A549 (cell line): Measurements from ENCODE around the gene IFITM1. TPM values are rescaled to one million over a fixed set of nuclear protein-coding genes. Genes with fewer than 3 reads are reported as not detected.

ENCODE experiments used
- ATAC-seq, 2 experiments: fragments of 200-7000 bp in 1 of 2; fragments of >200 bp in 1 of 2; cut with Nextera tagmentation in 1 of 2; cut with Tn5 transposase in 1 of 2; 3 replicates each; pipeline versions ENCODE4 v1.8.0 to v1.9.1; 2018 to 2020; ENCODE audit warnings: mild to moderate bottlenecking in 1 of 2, moderate library complexity in 1 of 2
- CTCF ChIA-PET: fragments of 300-600 bp; sonication (Branson Sonifier 250); formaldehyde crosslinking; extraction: SDS; loops from one replicate; lab custom pipeline; 2021; ENCODE audit warnings: antibody characterized with exemption, inconsistent platforms; lab: Yijun Ruan, JAX
- POLR2A ChIA-PET: fragments of 350-600 bp; formaldehyde crosslinking; extraction: SDS; loops from one replicate; lab custom pipeline; 2021; ENCODE audit warnings: antibody characterized with exemption, inconsistent platforms; lab: Yijun Ruan, JAX
- DNase-seq, 2 experiments: peaks; one replicate each; pipeline versions ENCODE4 v3.0.0 to v3.0.0-alpha.2; 2011 to 2016; ENCODE audit warnings: low read depth in 1 of 2, low spot score in 1 of 2
- FAIRE-seq: peaks from 2 replicates; lab custom pipeline; 2011; peaks lifted over from hg19 to GRCh38; lab: Jason Lieb, UNC
- H3K27ac ChIP-seq, 2 experiments: fragments of >200 bp; sonication (Bioruptor Twin); formaldehyde crosslinking; 3 replicates each; pipeline ENCODE4 v1.5.1; 2016 to 2017
- H3K4me1 ChIP-seq: fragments of >200 bp; sonication (Bioruptor Twin); formaldehyde crosslinking; 3 replicates; pipeline ENCODE4 v1.6.1; 2016
- H3K4me2 ChIP-seq: fragments of >200 bp; sonication (Bioruptor Twin); formaldehyde crosslinking; 3 replicates; pipeline ENCODE4 v1.6.1; 2016
- H3K4me3 ChIP-seq: fragments of >200 bp; sonication (Bioruptor Twin); formaldehyde crosslinking; 3 replicates; pipeline ENCODE4 v1.5.1; 2016
- H3K9me3 ChIP-seq: fragments of >200 bp; sonication (Bioruptor Twin); formaldehyde crosslinking; 3 replicates; pipeline ENCODE4 v1.6.1; 2016
- BHLHE40 ChIP-seq: IDR thresholded peaks from 2 replicates; pipeline ENCODE4 v1.6.1; 2012; ENCODE audit warnings: low read depth, low read length, inconsistent platforms
- CEBPB ChIP-seq, 2 experiments: fragments of >200 bp in 1 of 2; sonication (Bioruptor Twin) in 1 of 2; formaldehyde crosslinking in 1 of 2; IDR thresholded peaks; 2 replicates each; pipeline ENCODE4 v1.6.1; 2012 to 2016
- CHD2 ChIP-seq: fragments of 150-350 bp; IDR thresholded peaks from 2 replicates; pipeline ENCODE4 v1.6.1; 2014; ENCODE audit warnings: low read length; ENCODE audit not compliant: partially characterized antibody
- CHD4 ChIP-seq: fragments of 200-600 bp; sonication (generic); IDR thresholded peaks from 2 replicates; pipeline ENCODE4 v1.6.1; 2016; ENCODE audit warnings: antibody characterized with exemption, mild to moderate bottlenecking, borderline replicate concordance
- CTCF ChIP-seq: fragments of >200 bp; sonication (Bioruptor Twin); formaldehyde crosslinking; IDR thresholded peaks from 3 replicates; pipeline ENCODE4 v1.5.1; 2016
- E2F6 ChIP-seq: IDR thresholded peaks from 2 replicates; pipeline ENCODE4 v1.6.1; 2012; ENCODE audit warnings: low read depth, borderline replicate concordance
- EHF ChIP-seq: fragments of 250-450 bp; sonication (Bioruptor Pico); IDR thresholded peaks from 2 replicates; pipeline ENCODE4 v1.5.0; 2020; ENCODE audit warnings: mild to moderate bottlenecking
- EHMT2 ChIP-seq: fragments of 200-600 bp; sonication (generic); IDR thresholded peaks from 2 replicates; pipeline ENCODE4 v1.6.1; 2016; ENCODE audit warnings: antibody characterized with exemption, low read depth, mild to moderate bottlenecking, moderate library complexity
- EP300 ChIP-seq, 2 experiments: fragments of >200 bp; sonication (Bioruptor Twin); formaldehyde crosslinking; IDR thresholded peaks; 2 replicates in 1 of 2; 3 replicates in 1 of 2; pipeline ENCODE4 v1.6.1; 2016 to 2017
- ESRRA ChIP-seq: fragments of 150-350 bp; IDR thresholded peaks from 2 replicates; pipeline ENCODE4 v1.6.1; 2014; ENCODE audit warnings: mild to moderate bottlenecking, low read length, borderline replicate concordance
- FOSB ChIP-seq: fragments of 250-450 bp; sonication (Bioruptor Pico); IDR thresholded peaks from 2 replicates; pipeline ENCODE4 v1.5.0; 2020; ENCODE audit warnings: mild to moderate bottlenecking, moderate library complexity
- FOSL2 ChIP-seq, 2 experiments: fragments of 450-650 bp in 1 of 2; fragments of >200 bp in 1 of 2; sonication (Bioruptor Twin) in 1 of 2; formaldehyde crosslinking; IDR thresholded peaks; 2 replicates each; pipeline versions ENCODE4 v1.5.0 to v1.6.1; 2016 to 2020; ENCODE audit warnings: mild to moderate bottlenecking in 1 of 2, moderate library complexity in 1 of 2
- HEYL ChIP-seq: fragments of 250-450 bp; sonication (Bioruptor Pico); IDR thresholded peaks from 2 replicates; pipeline ENCODE4 v1.8.0; 2021; ENCODE audit warnings: mild to moderate bottlenecking, moderate library complexity
- HOXB13 ChIP-seq: fragments of 250-450 bp; sonication (Bioruptor Pico); IDR thresholded peaks from 2 replicates; pipeline ENCODE4 v1.5.0; 2020; ENCODE audit warnings: low read depth, mild to moderate bottlenecking, moderate library complexity
- JUN ChIP-seq, 2 experiments: fragments of >200 bp; sonication (Bioruptor Twin); formaldehyde crosslinking; IDR thresholded peaks; 2 replicates in 1 of 2; 3 replicates in 1 of 2; pipeline ENCODE4 v1.6.1; 2016 to 2017
- KDM5A ChIP-seq: fragments of 200-600 bp; sonication (generic); IDR thresholded peaks from 2 replicates; pipeline ENCODE4 v1.6.1; 2016; ENCODE audit warnings: antibody characterized with exemption, mild to moderate bottlenecking
- MAX ChIP-seq: IDR thresholded peaks from 2 replicates; pipeline ENCODE4 v1.6.1; 2012
- MYC ChIP-seq: IDR thresholded peaks from 2 replicates; pipeline ENCODE4 v1.6.1; 2012; ENCODE audit warnings: mild to moderate bottlenecking, inconsistent platforms, low read length, improper control_type of control experiment, borderline replicate concordance
- NFE2L2 ChIP-seq: fragments of 150-350 bp; conservative IDR thresholded peaks from 2 replicates; pipeline ENCODE4 v1.6.1; 2014; ENCODE audit warnings: low read length
- POLR2A ChIP-seq: IDR thresholded peaks from 2 replicates; pipeline ENCODE4 v1.6.1; 2012; ENCODE audit warnings: mild to moderate bottlenecking, low read length
- POLR2AphosphoS2 ChIP-seq: conservative IDR thresholded peaks from 2 replicates; pipeline ENCODE4 v1.6.1; 2012; ENCODE audit warnings: low read length, improper control_type of control experiment, inconsistent platforms
- RCOR1 ChIP-seq: fragments of 150-350 bp; IDR thresholded peaks from 2 replicates; pipeline ENCODE4 v1.6.1; 2014; ENCODE audit warnings: antibody characterized with exemption, low read length, low read depth
- SMC3 ChIP-seq: fragments of >200 bp; sonication (Bioruptor Twin); formaldehyde crosslinking; IDR thresholded peaks from 3 replicates; pipeline ENCODE4 v1.6.1; 2018; ENCODE audit warnings: inconsistent platforms
- TFCP2L1 ChIP-seq: fragments of 250-450 bp; sonication (Bioruptor Pico); IDR thresholded peaks from 2 replicates; pipeline ENCODE4 v1.5.0; 2021; ENCODE audit warnings: mild to moderate bottlenecking
- TP53 ChIP-seq: fragments of 250-450 bp; sonication (Bioruptor Pico); IDR thresholded peaks from 2 replicates; pipeline ENCODE4 v1.5.0; 2021; ENCODE audit warnings: mild to moderate bottlenecking, moderate library complexity
- ZC3H11A ChIP-seq: fragments of 450-650 bp; IDR thresholded peaks from 2 replicates; pipeline ENCODE4 v1.6.1; 2014; ENCODE audit warnings: antibody characterized with exemption, mild to moderate bottlenecking
- WGBS: methylation state at CpG from one replicate; pipeline ENCODE4 v1.1.6; 2017; ENCODE audit errors: missing lambda C conversion rate; 5-methylcytosine and 5-hydroxymethylcytosine counted together
- polyA plus RNA-seq, 4 experiments: library from polyadenylated mRNA; depleted of rRNA in 3 of 4; stranded (reverse); fragments of >200 nt; fragmentation: RNase III in 1 of 4; extraction: RNeasy Plus Mini Kit Qiagen cat#74134 plus additional on column Dnase treatment in 1 of 4; gene quantifications; 2 replicates in 3 of 4; 3 replicates in 1 of 4; pipeline ENCODE4 v1.2.3, GENCODE V29; 2011 to 2017
- TF ChIP-seq, protein P1 (sequence below): fragments of 450-650 bp; IDR thresholded peaks from 2 replicates; pipeline ENCODE4 v1.6.1; 2014; ENCODE audit warnings: antibody characterized with exemption

The IFITM1 gene
- polyA plus RNA-seq, 2 of the 4 experiments (the other 2 are of a cell fraction), result 0.14 to 1.7 TPM

- TF ChIP-seq EP300 (IDR thresholded peaks at IDR 0.05), result no peak
- TF ChIP-seq ESRRA, result no peak
- TF ChIP-seq TFCP2L1, result no peak
- no peak for TF ChIP-seq CHD2
- TF ChIP-seq, all 56 proteins: peak for 0
Measured at GRCh38 chr11:283405-284104, 30.3 kb upstream of the IFITM1 start (continued).

GRCh38 chr11:284105-285020 is 29.5 kb upstream of the IFITM1 start:
- CTCF ChIA-PET, result interaction anchor here (0.7 to 0.8 kb wide), 3 partner anchors 10 to 32 kb away, joined by 3 to 5 read pairs (median 3); no protein-coding TSS in a partner anchor
- H3K4me1 ChIP-seq, result peaks cover 15% of the 10 kb centered on the region; the same call in 1 of the 3 replicates
- DNase-seq, result no peak
- POLR2A ChIA-PET, result interaction anchor here (1.7 kb wide), 1 partner anchor 77 kb away, joined by 4 read pairs; the partner anchor contains the start of genes BET1L and RIC8A
- FAIRE-seq, result no peak
- H3K9me3 ChIP-seq, result no peaks in the 10 kb centered on the region
- no peak overlapping the region for H3K4me3 ChIP-seq
- H3K4me2 ChIP-seq, result no peak overlapping the region
- TF ChIP-seq POLR2A, result no peak
- no peak for TF ChIP-seq SMC3
- no peak for TF ChIP-seq E2F6
- no peak for TF ChIP-seq FOSB (CRISPR knock-in tag)
- no peak for TF ChIP-seq HEYL (CRISPR knock-in tag)
- no peak for TF ChIP-seq JUN (IDR thresholded peaks at IDR 0.05)
- TF ChIP-seq HOXB13 (CRISPR knock-in tag), result no peak
- no peak for TF ChIP-seq CEBPB (IDR thresholded peaks at IDR 0.05)
- TF ChIP-seq EHMT2, result no peak
- no peak for TF ChIP-seq CTCF
- no peak overlapping the region for H3K27ac ChIP-seq
- ATAC-seq, result no peak
- WGBS, result 83% methylated on average over 17 of the region's 24 CpGs

- POLR2A ChIA-PET, result no interaction called here
- CTCF ChIA-PET, result no interaction called here
- ATAC-seq, result no peak
- no peaks in the 10 kb centered on the region for H3K9me3 ChIP-seq
- no peak overlapping the region for H3K27ac ChIP-seq
- TF ChIP-seq ZC3H11A, result no peak
- no peak for TF ChIP-seq CEBPB (IDR thresholded peaks at IDR 0.05)
- FAIRE-seq, result no peak
- 71% methylated on average over 16 of the region's 29 CpGs for WGBS
- DNase-seq, result no peak
- peaks cover 13% of the 10 kb centered on the region; the same call in 1 of the 3 replicates for H3K4me1 ChIP-seq
- H3K4me2 ChIP-seq, result no peak overlapping the region
- H3K4me3 ChIP-seq, result no peak overlapping the region
Measured at GRCh38 chr11:285021-285893, 28.6 kb upstream of the IFITM1 start.

DNA sequence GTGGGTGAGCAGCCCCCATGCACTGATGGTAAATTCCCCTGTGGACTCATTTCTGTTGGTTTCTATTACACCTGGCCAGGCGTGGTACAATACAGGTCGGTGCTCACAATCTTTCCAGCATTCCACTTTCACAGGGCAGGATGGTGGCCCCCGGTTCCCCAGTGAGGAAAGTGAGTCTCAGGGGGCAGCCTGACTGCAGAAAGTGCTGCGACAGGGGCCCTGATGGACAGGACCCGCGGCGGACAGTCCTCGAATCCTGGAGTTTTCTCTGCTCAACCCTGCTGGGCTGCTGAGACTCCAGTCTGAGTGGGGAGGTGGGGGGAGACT is 28.0 kb upstream of the IFITM1 start:
- WGBS, result 81% methylated on average over 6 of the region's 8 CpGs
- H3K4me1 ChIP-seq, result peaks cover 10% of the 10 kb centered on the region; the same call in 1 of the 3 replicates
- no peak for DNase-seq
- CTCF ChIA-PET, result no interaction called here
- no peak overlapping the region for H3K27ac ChIP-seq
- ATAC-seq, result no peak
- no peaks in the 10 kb centered on the region for H3K9me3 ChIP-seq
- POLR2A ChIA-PET, result no interaction called here
- H3K4me3 ChIP-seq, result no peak overlapping the region
- H3K4me2 ChIP-seq, result no peak overlapping the region
- no peak for FAIRE-seq
- TF ChIP-seq, protein P1, sequence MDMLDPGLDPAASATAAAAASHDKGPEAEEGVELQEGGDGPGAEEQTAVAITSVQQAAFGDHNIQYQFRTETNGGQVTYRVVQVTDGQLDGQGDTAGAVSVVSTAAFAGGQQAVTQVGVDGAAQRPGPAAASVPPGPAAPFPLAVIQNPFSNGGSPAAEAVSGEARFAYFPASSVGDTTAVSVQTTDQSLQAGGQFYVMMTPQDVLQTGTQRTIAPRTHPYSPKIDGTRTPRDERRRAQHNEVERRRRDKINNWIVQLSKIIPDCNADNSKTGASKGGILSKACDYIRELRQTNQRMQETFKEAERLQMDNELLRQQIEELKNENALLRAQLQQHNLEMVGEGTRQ, result no peak
- TF ChIP-seq MYC (no peak), POLR2AphosphoS2 (no peak), CHD4 (no peak), RCOR1 (no peak), EHF (no peak), NFE2L2 (no peak), MAX (no peak), CEBPB (IDR thresholded peaks at IDR 0.05) (no peak), FOSL2 (IDR thresholded peaks at IDR 0.05) (no peak), FOSL2 (CRISPR knock-in tag; IDR thresholded peaks at IDR 0.05) (no peak), SMC3 (no peak), KDM5A (no peak), TP53 (CRISPR knock-in tag) (no peak), BHLHE40 (no peak)
